ENCODE data around the gene SCGB1A1.

The SCGB1A1 gene

GRCh38 chr11:62387381-62387780 is 31.5 kb upstream of the SCGB1A1 start:
- TF ChIP-seq CTCF (IDR thresholded peaks at IDR 0.05) = no peak

- TF ChIP-seq CTCF (IDR thresholded peaks at IDR 0.05) = no peak
Measured at GRCh38 chr11:62388999-62389398, 29.8 kb upstream of the SCGB1A1 start.

GRCh38 chr11:62390237-62390636 is 28.6 kb upstream of the SCGB1A1 start:
- TF ChIP-seq CTCF (IDR thresholded peaks at IDR 0.05) = no peak

- no peak for TF ChIP-seq CTCF (IDR thresholded peaks at IDR 0.05)
Measured at GRCh38 chr11:62390722-62391121, 28.1 kb upstream of the SCGB1A1 start.

- no peak for TF ChIP-seq CTCF (IDR thresholded peaks at IDR 0.05)
Measured at GRCh38 chr11:62391642-62392425, 27.0 kb upstream of the SCGB1A1 start.

GRCh38 chr11:62392506-62392905 is 26.3 kb upstream of the SCGB1A1 start:
- TF ChIP-seq CTCF (IDR thresholded peaks at IDR 0.05) = no peak

GRCh38 chr11:62393061-62393611 is 25.7 kb upstream of the SCGB1A1 start:
- peak; percentile 42; the same call in 1 of the 2 replicates for TF ChIP-seq CTCF (IDR thresholded peaks at IDR 0.05)
